HepG2 (cell line): ENCODE measurements around the gene CES3. TPM values are rescaled to one million over a fixed set of nuclear protein-coding genes. Genes with fewer than 3 reads are reported as not detected.

ENCODE experiments used
- CCDC6 ChIP-seq: sonication (generic); formaldehyde crosslinking; IDR thresholded peaks from 2 replicates; pipeline ENCODE4 v1.8.1; 2022; ENCODE audit warnings: mild to moderate bottlenecking, missing genetic modification reagents, moderate library complexity
- CENPX ChIP-seq: sonication (generic); formaldehyde crosslinking; IDR thresholded peaks from 2 replicates; pipeline ENCODE4 v1.9.0; 2021; ENCODE audit warnings: mild to moderate bottlenecking, missing genetic modification reagents, moderate library complexity
- GABPA ChIP-seq, 2 experiments: IDR thresholded peaks; 2 replicates each; pipeline ENCODE4 v1.6.1; 2011 to 2016; ENCODE audit warnings: low read depth in 2 of 2, low read length in 1 of 2, missing biosample characterization in 1 of 2, missing genetic modification characterization in 1 of 2
- KLF6 ChIP-seq: IDR thresholded peaks from 2 replicates; pipeline ENCODE4 v1.8.0; 2016; ENCODE audit warnings: missing biosample characterization, missing genetic modification reagents
- SP2 ChIP-seq: sonication (generic); formaldehyde crosslinking; IDR thresholded peaks from 2 replicates; pipeline ENCODE4 v1.5.1; 2020; ENCODE audit warnings: mild to moderate bottlenecking, missing genetic modification reagents
- SRY ChIP-seq: sonication (generic); formaldehyde crosslinking; IDR thresholded peaks from 2 replicates; pipeline ENCODE4 v1.8.0; 2022; ENCODE audit warnings: mild to moderate bottlenecking, missing genetic modification reagents
- TBX2 ChIP-seq: sonication (generic); formaldehyde crosslinking; IDR thresholded peaks from 2 replicates; pipeline ENCODE4 v1.5.0; 2020; ENCODE audit warnings: missing genetic modification reagents, mild to moderate bottlenecking, borderline replicate concordance
- ZSCAN22 ChIP-seq: sonication (generic); formaldehyde crosslinking; IDR thresholded peaks from 2 replicates; pipeline ENCODE4 v1.4.0; 2020; ENCODE audit warnings: mild to moderate bottlenecking, missing genetic modification reagents
- polyA plus RNA-seq, 8 experiments: library from polyadenylated mRNA; depleted of rRNA in 3 of 8; stranded (reverse) in 7 of 8; unstranded in 1 of 8; fragments of >200 nt; fragmentation: Illumina TruSeq in 4 of 8; extraction: Trizol in 4 of 8; gene quantifications; 2 replicates each; pipeline versions ENCODE4 v1.2.1 to v1.2.3, GENCODE V29; 2011 to 2016; ENCODE audit warnings: low read depth in 4 of 8, missing spikeins in 1 of 8, mixed read lengths in 1 of 8; ENCODE audit not compliant: insufficient read depth in 1 of 8
- total RNA-seq, 5 experiments: library from RNA; depleted of rRNA; stranded (reverse); fragments of >200 nt; fragmentation: Illumina TruSeq; extraction: Trizol; gene quantifications; 2 replicates each; pipeline ENCODE4 v1.2.3, GENCODE V29; 2016; ENCODE audit warnings: low read depth in 1 of 5
- TF ChIP-seq, protein P1 (sequence below): sonication (generic); formaldehyde crosslinking; IDR thresholded peaks from 2 replicates; pipeline ENCODE4 v1.4.0; 2020; ENCODE audit warnings: missing genetic modification reagents
- TF ChIP-seq, protein P2 (sequence below): IDR thresholded peaks from 2 replicates; pipeline ENCODE4 v1.6.1; 2016; ENCODE audit warnings: missing biosample characterization, missing genetic modification reagents, low read depth
- TF ChIP-seq, protein P3 (sequence below): IDR thresholded peaks from 2 replicates; pipeline ENCODE4 v1.6.1; 2016
- TF ChIP-seq, protein P4 (sequence below): sonication (generic); formaldehyde crosslinking; IDR thresholded peaks from 2 replicates; pipeline ENCODE4 v1.4.0; 2020; ENCODE audit warnings: missing genetic modification reagents
- TF ChIP-seq, protein P5 (sequence below): sonication (generic); formaldehyde crosslinking; IDR thresholded peaks from 2 replicates; pipeline ENCODE4 v1.4.0; 2020; ENCODE audit warnings: missing genetic modification reagents
- TF ChIP-seq, protein P6 (sequence below): sonication (generic); formaldehyde crosslinking; IDR thresholded peaks from 2 replicates; pipeline ENCODE4 v1.9.0; 2021; ENCODE audit warnings: missing genetic modification reagents, borderline replicate concordance

Gene CES3
- total and polyA plus RNA-seq, 2 of the 13 experiments (the other 11 are each of a cell fraction or from before 2014, with no cell fraction given) = 6.6 to 17.4 TPM

DNA sequence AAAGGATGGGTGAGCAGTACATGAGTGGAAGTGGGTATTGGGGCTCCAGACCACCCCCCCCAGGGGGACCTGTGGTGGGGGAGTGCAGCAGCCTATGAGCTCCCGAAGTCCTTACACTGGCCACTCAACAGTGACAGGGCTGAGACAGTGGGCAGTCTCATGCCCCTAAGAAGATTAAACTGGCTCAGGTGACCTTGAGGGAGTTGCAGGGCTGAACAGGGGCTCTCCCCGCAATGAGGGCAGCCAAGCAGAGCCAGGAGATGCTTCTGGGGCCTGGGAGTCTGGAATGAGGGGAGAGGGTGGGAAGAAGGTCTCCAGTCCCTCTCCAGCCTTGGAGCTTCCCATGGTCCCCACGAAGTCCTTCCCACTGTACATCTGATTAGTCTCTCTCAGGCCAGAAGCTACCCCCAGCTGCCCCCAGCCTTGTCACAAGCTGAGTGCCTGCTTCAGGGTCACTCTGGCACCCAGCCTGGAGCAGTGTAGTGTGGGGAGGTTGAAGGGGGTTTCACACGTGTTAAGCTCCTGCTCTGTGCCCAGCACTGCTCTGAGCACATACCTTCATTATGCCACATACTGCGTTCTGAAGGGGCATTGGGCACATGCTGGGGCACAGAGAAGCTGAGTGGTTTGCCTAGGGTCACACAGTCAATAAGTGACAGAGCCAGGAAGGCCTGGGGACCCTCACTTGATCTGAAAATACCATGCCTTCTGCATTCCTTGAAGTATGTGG is 41.3 kb upstream of the CES3 start (continued):
- TF ChIP-seq, protein P1, sequence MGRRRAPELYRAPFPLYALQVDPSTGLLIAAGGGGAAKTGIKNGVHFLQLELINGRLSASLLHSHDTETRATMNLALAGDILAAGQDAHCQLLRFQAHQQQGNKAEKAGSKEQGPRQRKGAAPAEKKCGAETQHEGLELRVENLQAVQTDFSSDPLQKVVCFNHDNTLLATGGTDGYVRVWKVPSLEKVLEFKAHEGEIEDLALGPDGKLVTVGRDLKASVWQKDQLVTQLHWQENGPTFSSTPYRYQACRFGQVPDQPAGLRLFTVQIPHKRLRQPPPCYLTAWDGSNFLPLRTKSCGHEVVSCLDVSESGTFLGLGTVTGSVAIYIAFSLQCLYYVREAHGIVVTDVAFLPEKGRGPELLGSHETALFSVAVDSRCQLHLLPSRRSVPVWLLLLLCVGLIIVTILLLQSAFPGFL (CRISPR knock-in tag) = no peak
- TF ChIP-seq ZSCAN22 (CRISPR knock-in tag) (0 out of 2 replicates have a peak, but pooled peaks have one; percentile 14), KLF6 (CRISPR knock-in tag) (no peak), GABPA (IDR thresholded peaks at IDR 0.05; ENCODE audit: low read depth, low read length) (no peak), GABPA (CRISPR knock-in tag; IDR thresholded peaks at IDR 0.05; ENCODE audit: low read depth) (no peak), SP2 (CRISPR knock-in tag) (no peak), SRY (CRISPR knock-in tag) (no peak), TBX2 (CRISPR knock-in tag) (no peak), CCDC6 (CRISPR knock-in tag) (no peak), CENPX (CRISPR knock-in tag) (no peak)
- TF ChIP-seq, protein P2, sequence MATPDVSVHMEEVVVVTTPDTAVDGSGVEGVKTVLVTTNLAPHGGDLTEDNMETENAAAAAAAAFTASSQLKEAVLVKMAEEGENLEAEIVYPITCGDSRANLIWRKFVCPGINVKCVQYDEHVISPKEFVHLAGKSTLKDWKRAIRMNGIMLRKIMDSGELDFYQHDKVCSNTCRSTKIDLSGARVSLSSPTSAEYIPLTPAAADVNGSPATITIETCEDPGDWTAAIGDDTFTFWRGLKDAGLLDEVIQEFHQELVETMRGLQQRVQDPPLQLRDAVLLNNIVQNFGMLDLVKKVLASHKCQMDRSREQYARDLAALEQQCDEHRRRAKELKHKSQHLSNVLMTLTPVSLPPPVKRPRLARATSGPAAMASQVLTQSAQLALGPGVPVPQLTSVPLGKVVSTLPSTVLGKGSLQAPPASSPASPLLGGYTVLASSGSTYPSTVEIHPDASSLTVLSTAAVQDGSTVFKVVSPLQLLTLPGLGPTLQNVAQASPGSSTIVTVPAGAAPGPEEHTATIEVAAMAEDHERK (CRISPR knock-in tag) = no peak
- TF ChIP-seq, protein P3, sequence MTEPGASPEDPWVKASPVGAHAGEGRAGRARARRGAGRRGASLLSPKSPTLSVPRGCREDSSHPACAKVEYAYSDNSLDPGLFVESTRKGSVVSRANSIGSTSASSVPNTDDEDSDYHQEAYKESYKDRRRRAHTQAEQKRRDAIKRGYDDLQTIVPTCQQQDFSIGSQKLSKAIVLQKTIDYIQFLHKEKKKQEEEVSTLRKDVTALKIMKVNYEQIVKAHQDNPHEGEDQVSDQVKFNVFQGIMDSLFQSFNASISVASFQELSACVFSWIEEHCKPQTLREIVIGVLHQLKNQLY (CRISPR knock-in tag) = no peak
- TF ChIP-seq, protein P4, sequence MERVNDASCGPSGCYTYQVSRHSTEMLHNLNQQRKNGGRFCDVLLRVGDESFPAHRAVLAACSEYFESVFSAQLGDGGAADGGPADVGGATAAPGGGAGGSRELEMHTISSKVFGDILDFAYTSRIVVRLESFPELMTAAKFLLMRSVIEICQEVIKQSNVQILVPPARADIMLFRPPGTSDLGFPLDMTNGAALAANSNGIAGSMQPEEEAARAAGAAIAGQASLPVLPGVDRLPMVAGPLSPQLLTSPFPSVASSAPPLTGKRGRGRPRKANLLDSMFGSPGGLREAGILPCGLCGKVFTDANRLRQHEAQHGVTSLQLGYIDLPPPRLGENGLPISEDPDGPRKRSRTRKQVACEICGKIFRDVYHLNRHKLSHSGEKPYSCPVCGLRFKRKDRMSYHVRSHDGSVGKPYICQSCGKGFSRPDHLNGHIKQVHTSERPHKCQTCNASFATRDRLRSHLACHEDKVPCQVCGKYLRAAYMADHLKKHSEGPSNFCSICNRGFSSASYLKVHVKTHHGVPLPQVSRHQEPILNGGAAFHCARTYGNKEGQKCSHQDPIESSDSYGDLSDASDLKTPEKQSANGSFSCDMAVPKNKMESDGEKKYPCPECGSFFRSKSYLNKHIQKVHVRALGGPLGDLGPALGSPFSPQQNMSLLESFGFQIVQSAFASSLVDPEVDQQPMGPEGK (CRISPR knock-in tag) = no peak
- TF ChIP-seq, protein P5, sequence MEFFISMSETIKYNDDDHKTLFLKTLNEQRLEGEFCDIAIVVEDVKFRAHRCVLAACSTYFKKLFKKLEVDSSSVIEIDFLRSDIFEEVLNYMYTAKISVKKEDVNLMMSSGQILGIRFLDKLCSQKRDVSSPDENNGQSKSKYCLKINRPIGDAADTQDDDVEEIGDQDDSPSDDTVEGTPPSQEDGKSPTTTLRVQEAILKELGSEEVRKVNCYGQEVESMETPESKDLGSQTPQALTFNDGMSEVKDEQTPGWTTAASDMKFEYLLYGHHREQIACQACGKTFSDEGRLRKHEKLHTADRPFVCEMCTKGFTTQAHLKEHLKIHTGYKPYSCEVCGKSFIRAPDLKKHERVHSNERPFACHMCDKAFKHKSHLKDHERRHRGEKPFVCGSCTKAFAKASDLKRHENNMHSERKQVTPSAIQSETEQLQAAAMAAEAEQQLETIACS (CRISPR knock-in tag) = no peak
- TF ChIP-seq, protein P6, sequence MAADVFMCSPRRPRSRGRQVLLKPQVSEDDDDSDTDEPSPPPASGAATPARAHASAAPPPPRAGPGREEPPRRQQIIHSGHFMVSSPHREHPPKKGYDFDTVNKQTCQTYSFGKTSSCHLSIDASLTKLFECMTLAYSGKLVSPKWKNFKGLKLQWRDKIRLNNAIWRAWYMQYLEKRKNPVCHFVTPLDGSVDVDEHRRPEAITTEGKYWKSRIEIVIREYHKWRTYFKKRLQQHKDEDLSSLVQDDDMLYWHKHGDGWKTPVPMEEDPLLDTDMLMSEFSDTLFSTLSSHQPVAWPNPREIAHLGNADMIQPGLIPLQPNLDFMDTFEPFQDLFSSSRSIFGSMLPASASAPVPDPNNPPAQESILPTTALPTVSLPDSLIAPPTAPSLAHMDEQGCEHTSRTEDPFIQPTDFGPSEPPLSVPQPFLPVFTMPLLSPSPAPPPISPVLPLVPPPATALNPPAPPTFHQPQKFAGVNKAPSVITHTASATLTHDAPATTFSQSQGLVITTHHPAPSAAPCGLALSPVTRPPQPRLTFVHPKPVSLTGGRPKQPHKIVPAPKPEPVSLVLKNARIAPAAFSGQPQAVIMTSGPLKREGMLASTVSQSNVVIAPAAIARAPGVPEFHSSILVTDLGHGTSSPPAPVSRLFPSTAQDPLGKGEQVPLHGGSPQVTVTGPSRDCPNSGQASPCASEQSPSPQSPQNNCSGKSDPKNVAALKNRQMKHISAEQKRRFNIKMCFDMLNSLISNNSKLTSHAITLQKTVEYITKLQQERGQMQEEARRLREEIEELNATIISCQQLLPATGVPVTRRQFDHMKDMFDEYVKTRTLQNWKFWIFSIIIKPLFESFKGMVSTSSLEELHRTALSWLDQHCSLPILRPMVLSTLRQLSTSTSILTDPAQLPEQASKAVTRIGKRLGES (CRISPR knock-in tag) = no peak
